Epithelial cell of prostate (primary cell): Measurements from ENCODE around the gene ZNF324.
A peak's percentile ranks its signal among the peaks of the same experiment; 100 is the strongest.
"Not testable (repeated sequence)": the region's sequence is repeated elsewhere in the genome, so short reads cannot be mapped to it uniquely, and the experiment has no call there.

Experiments
- DNase-seq: peaks from one replicate; pipeline ENCODE4 v3.0.0-alpha.2; 2011; ENCODE audit warnings: low read depth, low spot score
- H3K27ac ChIP-seq: fragments of 450-650 bp; 2 replicates; pipeline ENCODE4 v1.5.1; 2017; ENCODE audit warnings: mild to moderate bottlenecking

ZNF324 gene

GRCh38 chr19:58498316-58499020, 31.6 kb downstream of the ZNF324 start:
- no peak for DNase-seq
- H3K27ac ChIP-seq, result no peak overlapping the region

DNA sequence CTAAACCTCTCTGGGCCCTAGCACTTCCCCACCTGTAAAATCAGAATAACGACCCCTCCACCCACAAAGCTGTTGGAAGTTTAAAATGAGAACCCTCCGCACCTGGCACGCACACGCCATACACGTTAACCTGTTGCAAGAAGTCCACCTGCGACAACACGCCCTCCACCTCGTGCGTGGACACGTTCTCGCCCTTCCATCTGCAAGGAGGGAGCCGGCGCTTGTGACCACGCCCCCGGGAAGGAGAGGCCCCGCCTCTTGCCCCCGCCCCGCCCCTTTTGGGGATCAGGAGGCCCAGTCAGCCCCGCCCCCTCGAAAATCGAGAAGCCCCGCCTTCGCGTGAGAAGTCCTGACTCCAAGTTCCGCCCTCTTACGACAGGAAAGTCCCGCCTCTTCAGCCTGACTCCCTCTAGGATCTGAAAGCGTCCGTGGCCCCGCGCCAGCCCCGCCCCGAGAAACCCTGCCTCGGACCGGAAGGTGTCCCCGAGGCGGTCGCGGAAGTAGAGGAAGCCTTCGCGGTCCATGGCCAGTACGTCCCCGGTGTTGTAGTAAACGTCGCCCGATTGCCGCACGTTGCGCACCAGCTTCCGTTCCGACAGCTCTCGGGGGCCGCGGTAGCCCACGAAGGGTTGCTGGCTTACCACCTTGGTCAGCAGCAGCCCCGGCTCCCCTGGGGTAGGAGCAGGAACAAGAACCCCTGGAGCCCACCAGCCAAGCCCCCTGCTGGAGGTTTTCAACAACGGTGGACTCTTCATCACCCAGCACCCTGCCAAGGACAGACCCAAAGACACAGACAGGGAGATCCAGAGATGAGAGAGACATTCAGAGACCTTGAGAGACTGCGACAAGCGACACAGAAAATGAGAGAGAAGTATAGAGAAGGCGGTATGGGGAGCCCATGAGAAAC, 32.4 kb downstream of the ZNF324 start:
- peak overlapping the region; percentile 53 for H3K27ac ChIP-seq

GRCh38 chr19:58500242-58500641, 33.4 kb downstream of the ZNF324 start:
- DNase-seq, result no peak
- H3K27ac ChIP-seq, result no peak overlapping the region

More for the DNA sequence above, 32.4 kb downstream of the ZNF324 start:
- DNase-seq, result peak; percentile 89

GRCh38 chr19:58507602-58508223, 40.8 kb downstream of the ZNF324 start:
- DNase-seq, result not testable (repeated sequence)

DNA sequence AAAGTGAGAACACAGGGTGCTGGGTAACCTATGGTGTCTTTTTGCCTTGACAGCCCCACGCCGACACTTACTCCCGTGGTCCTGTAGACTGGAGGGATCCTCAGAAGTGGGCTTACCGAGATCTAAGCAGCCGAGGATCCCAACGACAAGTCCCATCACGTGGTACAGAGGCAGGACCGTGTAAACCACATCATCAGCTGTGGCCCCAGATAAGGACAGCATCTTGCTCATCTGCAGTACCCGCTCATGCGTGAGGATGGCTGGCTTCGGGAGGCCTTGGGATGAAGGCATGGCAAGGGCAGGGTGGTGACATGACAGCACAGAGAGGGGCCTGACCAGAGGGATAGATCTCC, 42.8 kb downstream of the ZNF324 start:
- H3K27ac ChIP-seq, result no peak overlapping the region
- no peak for DNase-seq

More at GRCh38 chr19:58507602-58508223, 40.8 kb downstream of the ZNF324 start:
- not testable (repeated sequence) for H3K27ac ChIP-seq

- H3K27ac ChIP-seq, result no peak overlapping the region
- no peak for DNase-seq
Measured at GRCh38 chr19:58510084-58510862, 43.4 kb downstream of the ZNF324 start.

GRCh38 chr19:58511353-58512208, 44.7 kb downstream of the ZNF324 start, which contains the start of gene SLC27A5:
Gene SLC27A5, minus strand, starts transcription at chr19:58511992. Its CDS starts 37 bp downstream, at chr19:58511955.
- DNase-seq, result no peak
- no peak within 1 kb of the TSS for H3K27ac ChIP-seq

- DNase-seq, result no peak
- H3K27ac ChIP-seq, result peak overlapping the region; percentile 14
Measured at GRCh38 chr19:58513213-58513693, 46.4 kb downstream of the ZNF324 start.

DNA sequence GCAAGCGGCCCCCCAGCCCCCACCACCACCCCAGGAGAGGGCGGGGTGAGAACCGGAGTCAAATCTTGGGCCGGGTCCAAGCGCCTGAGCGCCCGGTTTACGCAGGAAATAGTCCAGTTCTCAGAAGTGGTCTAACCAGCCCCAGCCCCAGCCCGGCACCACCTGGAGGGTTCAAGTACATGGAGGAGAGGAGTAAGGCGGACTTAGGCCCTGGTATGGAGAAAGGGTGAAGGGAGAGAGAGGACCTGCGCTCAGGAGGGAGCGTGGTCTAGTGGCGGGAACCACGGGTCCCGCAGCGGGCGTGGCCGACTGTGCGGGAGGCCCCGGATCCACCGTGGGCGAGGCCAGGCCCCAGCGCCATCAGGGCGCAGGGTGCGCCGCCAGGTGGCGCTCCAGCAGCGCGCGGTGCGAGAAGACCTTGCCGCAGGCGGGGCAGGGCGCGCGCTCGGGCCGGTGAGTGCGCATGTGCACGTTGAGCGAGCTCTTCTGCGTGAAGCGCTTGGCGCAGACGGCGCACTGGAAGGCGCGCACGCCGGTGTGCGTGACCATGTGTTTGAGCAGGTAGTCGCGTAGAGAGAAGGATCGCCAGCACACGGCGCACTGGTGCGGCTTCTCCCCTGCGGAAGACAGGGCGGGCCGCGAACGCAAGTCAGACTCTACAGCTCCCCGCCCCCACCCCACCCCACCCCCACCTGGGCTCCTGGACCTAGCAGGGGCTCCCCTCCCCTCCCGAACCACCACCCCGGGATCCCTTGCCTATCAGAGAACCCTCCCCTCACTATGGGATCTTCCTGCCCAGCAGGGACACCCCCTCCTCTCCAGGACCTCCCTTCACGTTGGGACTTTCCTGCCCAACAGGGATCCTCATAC, 47.0 kb downstream of the ZNF324 start:
- peak overlapping the region; percentile 14 for H3K27ac ChIP-seq
- DNase-seq, result peak; percentile 51

DNA sequence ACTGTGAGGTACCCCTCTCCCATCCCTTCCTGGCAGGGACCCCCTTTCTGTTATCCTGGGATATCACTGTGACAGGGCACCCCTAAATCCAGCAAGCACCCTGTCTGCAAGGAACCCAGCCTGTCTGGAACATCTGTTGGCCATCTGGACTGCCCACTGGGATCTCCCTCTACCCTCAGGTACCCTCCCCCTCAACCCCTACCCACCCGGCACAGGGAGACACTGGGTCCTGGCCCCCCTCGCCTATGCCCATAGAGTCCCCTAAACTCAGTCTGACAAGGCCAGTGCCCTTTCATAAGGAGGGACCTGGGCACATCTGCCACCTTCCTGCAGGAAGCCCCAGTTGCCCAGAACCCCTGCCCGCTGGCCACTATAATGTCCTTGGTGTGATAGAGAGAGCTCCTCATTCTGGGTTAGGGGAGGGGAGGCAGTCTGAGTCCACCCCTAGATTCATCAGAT, 47.7 kb downstream of the ZNF324 start:
- no peak overlapping the region for H3K27ac ChIP-seq
- no peak for DNase-seq

GRCh38 chr19:58515259-58515658, 48.4 kb downstream of the ZNF324 start:
- no peak for DNase-seq
- no peak overlapping the region for H3K27ac ChIP-seq

- no peak for DNase-seq
- no peak overlapping the region for H3K27ac ChIP-seq
Measured at GRCh38 chr19:58516246-58516836, 49.5 kb downstream of the ZNF324 start.

DNA sequence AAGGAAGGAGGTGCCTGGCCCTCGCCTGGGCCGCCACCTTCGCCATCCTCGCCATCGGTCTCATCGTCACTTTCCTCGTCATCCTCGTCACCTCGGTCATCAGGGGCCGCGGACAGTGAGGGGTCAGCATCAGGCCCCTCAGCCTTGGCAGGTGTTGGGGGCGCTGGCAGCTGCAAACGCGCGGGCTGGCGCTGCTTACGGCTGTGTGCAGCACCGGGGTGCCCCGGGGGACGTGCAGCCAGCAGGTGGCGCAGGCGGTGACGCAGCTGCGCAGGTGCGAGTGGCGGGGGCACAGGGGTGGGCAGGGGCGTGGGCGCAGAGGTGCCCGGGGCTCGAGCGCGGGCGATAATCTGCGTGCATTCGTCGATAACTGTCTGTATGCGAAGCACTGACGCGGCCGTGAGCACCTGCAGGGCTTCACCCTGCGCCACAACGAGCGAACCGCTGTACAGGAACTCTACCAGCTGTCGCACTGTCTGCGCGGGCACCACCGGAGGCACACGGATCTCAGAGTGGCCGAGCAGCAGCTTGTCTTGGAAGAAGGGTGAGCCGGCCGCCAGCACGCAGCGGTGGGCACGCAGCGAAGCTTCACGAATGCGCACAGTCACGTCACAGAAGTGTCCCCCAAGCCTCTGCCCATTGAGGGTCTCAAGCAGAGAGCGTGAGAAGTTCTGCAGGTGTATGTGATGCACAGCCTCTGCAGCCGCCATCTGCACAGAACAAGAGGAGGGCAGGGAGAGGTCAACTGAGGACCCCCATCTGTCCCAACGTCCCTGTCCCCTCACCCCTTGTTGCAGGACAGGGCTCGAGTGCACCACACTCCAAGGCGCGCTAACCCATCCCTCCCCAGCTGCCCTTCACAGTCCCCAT, 50.3 kb downstream of the ZNF324 start:
- no peak for DNase-seq
- no peak overlapping the region for H3K27ac ChIP-seq

DNA sequence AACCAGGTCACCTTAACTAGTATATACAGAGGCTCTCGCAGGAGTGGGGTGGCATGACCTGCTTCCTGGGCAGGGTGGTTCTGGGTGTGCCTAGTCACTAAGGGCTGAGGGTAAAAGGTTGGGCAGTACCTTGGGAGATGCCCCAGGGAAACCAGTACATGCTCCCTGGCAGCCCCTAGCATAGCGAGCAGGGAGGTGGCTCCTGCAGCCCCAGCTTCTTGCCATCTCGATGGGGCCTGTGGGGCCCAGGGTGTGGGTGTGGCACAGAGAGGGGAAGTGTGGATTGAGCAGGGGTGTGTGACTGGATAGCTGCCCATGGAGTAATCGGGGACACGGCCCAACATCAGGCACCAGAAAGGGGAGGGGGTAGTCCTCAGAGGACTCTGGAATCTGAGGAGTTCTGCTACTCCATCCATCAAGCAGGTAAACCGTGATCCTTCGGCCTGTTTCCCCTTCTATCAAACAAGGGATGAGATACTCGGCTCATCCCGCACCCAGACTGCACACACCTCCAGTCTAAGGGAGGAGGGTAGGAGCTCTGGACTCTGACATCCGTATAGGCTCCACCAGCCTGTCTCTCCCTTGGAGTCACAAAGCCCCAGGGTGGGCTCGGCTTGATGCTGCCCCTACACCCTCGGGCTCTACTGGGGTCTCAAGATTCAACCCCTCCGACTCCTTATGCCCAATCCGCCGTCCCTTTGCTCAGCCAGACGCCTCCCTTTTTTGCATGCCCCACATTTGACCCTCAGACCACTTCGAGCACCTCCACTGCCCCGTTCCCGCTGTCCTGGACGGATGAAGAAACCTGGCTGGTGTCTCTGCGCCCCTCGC, 51.6 kb downstream of the ZNF324 start:
- no peak for DNase-seq
- peak overlapping the region; percentile 95 for H3K27ac ChIP-seq

GRCh38 chr19:58519087-58519354, 52.1 kb downstream of the ZNF324 start:
- DNase-seq, result no peak
- H3K27ac ChIP-seq, result peak overlapping the region; percentile 95
